PC-9 (cell line): ENCODE data around the gene EIF3I. TPM values are rescaled to one million over a fixed set of nuclear protein-coding genes. Genes with fewer than 3 reads are reported as not detected.

Experiments used
- BruUV-seq: library from RNA; stranded (reverse); fragments of 400-500 nt; replicated peaks from 2 replicates; lab custom pipeline; 2021; lab: Mats Ljungman, UMichigan
- CTCF ChIA-PET: fragments of 300-600 bp; sonication (Branson Sonifier 250); formaldehyde crosslinking; loops from one replicate; lab custom pipeline; 2022; ENCODE audit warnings: antibody characterized with exemption; lab: Charles Lee
- POLR2A ChIA-PET: fragments of 300-600 bp; sonication (Branson Sonifier 250); formaldehyde crosslinking; loops from one replicate; lab custom pipeline; 2022; ENCODE audit warnings: antibody characterized with exemption; ENCODE audit not compliant: unreplicated experiment; lab: Charles Lee
- DNase-seq, 2 experiments: peaks; one replicate each; pipeline versions ENCODE4 v3.0.0 to v3.0.0-alpha.2; 2015 to 2022; ENCODE audit warnings: mixed read lengths in 1 of 2
- H2AFZ ChIP-seq: fragments of 200-600 bp; sonication (generic); 2 replicates; pipeline ENCODE4 v1.8.1; 2017; ENCODE audit warnings: antibody characterized with exemption
- H3F3A ChIP-seq: fragments of 200-600 bp; sonication (generic); 2 replicates; pipeline ENCODE4 v1.8.1; 2017; ENCODE audit warnings: antibody characterized with exemption, mild to moderate bottlenecking, low read depth; ENCODE audit not compliant: insufficient read depth
- H3K27ac ChIP-seq: fragments of 200-600 bp; sonication (generic); 2 replicates; pipeline ENCODE4 v1.6.1; 2016; ENCODE audit warnings: mixed run types
- H3K27me3 ChIP-seq: fragments of 200-600 bp; sonication (generic); 2 replicates; pipeline ENCODE4 v1.6.1; 2016; ENCODE audit warnings: low read depth, mixed run types; ENCODE audit not compliant: insufficient read depth
- H3K36me3 ChIP-seq: fragments of 200-600 bp; sonication (generic); 2 replicates; pipeline ENCODE4 v1.6.1; 2016; ENCODE audit warnings: low read depth, mixed run types
- H3K4me1 ChIP-seq: fragments of 200-600 bp; sonication (generic); replicated peaks from 2 replicates; pipeline ENCODE4 v1.6.1; 2016; ENCODE audit warnings: mixed run types; ENCODE audit not compliant: insufficient read depth
- H3K4me2 ChIP-seq: fragments of 200-600 bp; sonication (generic); 2 replicates; pipeline ENCODE4 v1.6.1; 2017; ENCODE audit warnings: mixed run types
- H3K4me3 ChIP-seq: fragments of 200-600 bp; sonication (generic); 2 replicates; pipeline ENCODE4 v1.6.1; 2016; ENCODE audit warnings: mixed run types
- H3K79me2 ChIP-seq: fragments of 200-600 bp; sonication (generic); 2 replicates; pipeline ENCODE4 v1.6.1; 2017; ENCODE audit warnings: low read depth, mixed run types
- H3K9me2 ChIP-seq: fragments of 200-600 bp; sonication (generic); 2 replicates; pipeline ENCODE4 v1.8.1; 2017; ENCODE audit warnings: mild to moderate bottlenecking; ENCODE audit not compliant: insufficient read depth
- H3K9me3 ChIP-seq: fragments of 200-600 bp; sonication (generic); 2 replicates; pipeline ENCODE4 v1.8.1; 2016; ENCODE audit warnings: low read depth; ENCODE audit not compliant: insufficient read depth
- H4K20me1 ChIP-seq: fragments of 200-600 bp; sonication (generic); 2 replicates; pipeline ENCODE4 v1.8.1; 2017; ENCODE audit not compliant: insufficient read depth
- CTCF ChIP-seq: fragments of 200-600 bp; sonication (generic); conservative IDR thresholded peaks from 2 replicates; pipeline ENCODE4 v1.6.1; 2017; ENCODE audit warnings: mixed run types, antibody characterized with exemption, mild to moderate bottlenecking, moderate library complexity
- EZH2 ChIP-seq: fragments of 200-600 bp; sonication (generic); IDR thresholded peaks from 2 replicates; pipeline ENCODE4 v1.8.0; 2017; ENCODE audit warnings: antibody characterized with exemption, low read depth
- intact Hi-C: fragments of 100-400 bp; cut with micrococcal nuclease; formaldehyde crosslinking; loops from one replicate; pipeline ENCODE4 v1.10.0; 2022; ENCODE audit not compliant: unreplicated experiment
- total RNA-seq: library from RNA; stranded (reverse); gene quantifications from 2 replicates; pipeline ENCODE4 v1.2.3, GENCODE V29; 2021

Gene EIF3I
- total RNA-seq, 1 experiment from 2014 or later: 229 TPM

GRCh38 chr1:32215629-32216480, 6.4 kb upstream of the EIF3I start:
- H3K4me3 ChIP-seq: no peak overlapping the region
- no peaks in the 10 kb centered on the region for H3K9me3 ChIP-seq
- H3K27me3 ChIP-seq: no peaks in the 10 kb centered on the region
- POLR2A ChIA-PET: interaction anchor here (0.6 to 0.8 kb wide), 5 partner anchors 35 to 514 kb away, joined by 3 to 6 read pairs (median 4); partner anchors contain the start of gene TXLNA
- no peak overlapping the region for H3K4me2 ChIP-seq
- H3K79me2 ChIP-seq: peaks cover 11% of the 10 kb centered on the region
- no peaks in the 10 kb centered on the region for H4K20me1 ChIP-seq
- 0 out of 2 replicates have a peak, but pooled peaks cover 28% of the 10 kb centered on the region for H3F3A ChIP-seq
- no peaks in the 10 kb centered on the region for H3K9me2 ChIP-seq
- TF ChIP-seq CTCF (peak; percentile 87), EZH2 (no peak)
- H2AFZ ChIP-seq: no peak overlapping the region
- BruUV-seq: no TSS peak
- peak in 1 of 2 experiments; percentile 61 for DNase-seq
- H3K27ac ChIP-seq: no peak overlapping the region
- H3K4me1 ChIP-seq: peaks cover 9% of the 10 kb centered on the region
- CTCF ChIA-PET: interaction anchor here (0.6 to 1.4 kb wide), 4 partner anchors 36 to 1397 kb away, joined by 3 to 15 read pairs (median 6); no protein-coding TSS in a partner anchor
- intact Hi-C loops: loop anchor here (1.0 to 2.0 kb wide), 3 partner anchors 100 to 198 kb away; partner anchors contain the start of genes FAM229A and TSSK3
- H3K36me3 ChIP-seq: peaks cover 10% of the 10 kb centered on the region; the same call in 1 of the 2 replicates

- Histone ChIP-seq H3K27me3 (no peaks in the 10 kb centered on the region), H3K27ac (no peak overlapping the region), H3F3A (peaks cover 31% of the 10 kb centered on the region; the same call in 1 of the 2 replicates), H3K4me1 (peaks cover 14% of the 10 kb centered on the region), H4K20me1 (no peaks in the 10 kb centered on the region), H3K9me2 (no peaks in the 10 kb centered on the region), H3K4me3 (no peak overlapping the region), H2AFZ (no peak overlapping the region), H3K9me3 (no peaks in the 10 kb centered on the region), H3K4me2 (no peak overlapping the region), H3K79me2 (peaks cover 18% of the 10 kb centered on the region), H3K36me3 (peaks cover 10% of the 10 kb centered on the region; the same call in 1 of the 2 replicates)
- BruUV-seq: no TSS peak
- intact Hi-C loops: loop anchor here (2.0 kb wide), 1 partner anchor 146 kb away; the partner anchor contains the start of genes FAM229A and TSSK3
- CTCF ChIA-PET: no interaction called here
- TF ChIP-seq CTCF (no peak), EZH2 (no peak)
- DNase-seq: no peak
- POLR2A ChIA-PET: interaction anchor here (0.6 to 0.8 kb wide), 4 partner anchors 37 to 515 kb away, joined by 3 to 6 read pairs (median 3); partner anchors contain the start of gene TXLNA
These were observed 5.6 kb upstream of the EIF3I start for GRCh38 chr1:32216566-32216965.

GRCh38 chr1:32219022-32219421, 3.2 kb upstream of the EIF3I start:
- Histone ChIP-seq H3K4me1 (peaks cover 25% of the 10 kb centered on the region), H3K36me3 (peaks cover 18% of the 10 kb centered on the region), H3K27me3 (no peaks in the 10 kb centered on the region), H3K27ac (no peak overlapping the region), H3K79me2 (peaks cover 39% of the 10 kb centered on the region), H4K20me1 (no peaks in the 10 kb centered on the region), H3K4me2 (no peak overlapping the region), H3K9me2 (no peaks in the 10 kb centered on the region), H3F3A (peaks cover 22% of the 10 kb centered on the region; the same call in 1 of the 2 replicates), H2AFZ (no peak overlapping the region), H3K4me3 (no peak overlapping the region), H3K9me3 (no peaks in the 10 kb centered on the region)
- POLR2A ChIA-PET: interaction anchor here (0.6 kb wide), 1 partner anchor 286 kb away, joined by 3 read pairs; no protein-coding TSS in a partner anchor
- CTCF ChIA-PET: no interaction called here
- no peak for DNase-seq
- TF ChIP-seq EZH2 (no peak), CTCF (no peak)
- BruUV-seq: no TSS peak
- intact Hi-C loops: no loop called here
